GM21717 (cell line): ENCODE measurements around the gene WDR1.
A peak's percentile ranks its signal among the peaks of the same experiment; 100 is the strongest.

Experiments
- ATAC-seq: cut with Tn5 transposase; IDR thresholded peaks from one replicate; pipeline ENCODE4 v1.9.1; 2021; ENCODE audit warnings: mild to moderate bottlenecking, moderate library complexity; ENCODE audit not compliant: unreplicated experiment

The WDR1 gene, protein sequence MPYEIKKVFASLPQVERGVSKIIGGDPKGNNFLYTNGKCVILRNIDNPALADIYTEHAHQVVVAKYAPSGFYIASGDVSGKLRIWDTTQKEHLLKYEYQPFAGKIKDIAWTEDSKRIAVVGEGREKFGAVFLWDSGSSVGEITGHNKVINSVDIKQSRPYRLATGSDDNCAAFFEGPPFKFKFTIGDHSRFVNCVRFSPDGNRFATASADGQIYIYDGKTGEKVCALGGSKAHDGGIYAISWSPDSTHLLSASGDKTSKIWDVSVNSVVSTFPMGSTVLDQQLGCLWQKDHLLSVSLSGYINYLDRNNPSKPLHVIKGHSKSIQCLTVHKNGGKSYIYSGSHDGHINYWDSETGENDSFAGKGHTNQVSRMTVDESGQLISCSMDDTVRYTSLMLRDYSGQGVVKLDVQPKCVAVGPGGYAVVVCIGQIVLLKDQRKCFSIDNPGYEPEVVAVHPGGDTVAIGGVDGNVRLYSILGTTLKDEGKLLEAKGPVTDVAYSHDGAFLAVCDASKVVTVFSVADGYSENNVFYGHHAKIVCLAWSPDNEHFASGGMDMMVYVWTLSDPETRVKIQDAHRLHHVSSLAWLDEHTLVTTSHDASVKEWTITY

DNA sequence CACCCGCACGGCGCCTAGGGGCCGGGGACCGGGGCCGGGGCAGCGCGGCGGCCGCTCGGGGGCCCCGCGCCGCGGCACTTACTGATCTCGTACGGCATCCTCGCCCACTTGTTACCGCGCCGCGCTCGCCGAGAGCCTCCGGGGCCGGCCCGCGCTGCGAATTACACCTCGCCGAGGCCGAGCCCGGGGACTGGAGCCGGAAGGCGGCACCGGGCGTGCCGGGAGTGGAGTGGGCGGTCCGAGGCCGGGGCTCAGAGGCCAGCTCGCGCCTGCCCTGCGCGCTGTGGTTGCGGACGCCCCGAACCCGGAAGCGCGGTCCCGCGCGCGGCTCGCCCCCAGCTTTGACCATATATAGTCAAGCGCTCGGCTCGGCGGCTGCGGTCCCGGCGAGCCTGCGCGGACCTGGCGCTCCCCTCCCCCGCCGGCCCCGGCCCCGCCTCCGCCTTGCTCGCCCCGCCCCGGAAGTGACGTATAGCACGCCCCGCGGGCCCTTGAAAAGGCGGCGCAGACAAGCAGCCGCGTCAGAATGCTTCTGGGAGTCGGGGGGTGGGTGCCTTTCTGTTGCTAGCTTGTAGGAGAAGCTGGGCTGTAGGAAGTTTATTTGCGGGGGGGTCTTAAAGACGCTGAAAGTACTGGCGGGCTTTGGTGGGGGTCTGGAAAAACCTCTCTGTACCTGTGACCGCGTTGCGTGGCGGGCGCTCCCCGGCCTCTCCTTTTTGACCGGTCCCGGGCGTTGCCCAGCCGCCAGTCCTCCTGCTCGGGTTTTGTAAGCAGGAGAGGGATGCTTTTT is at the start of gene WDR1:
Gene WDR1 (minus strand): TSS at position 231 of the 790 bp plus-strand sequence. CDS start 133 bp downstream, at position 98.
- ATAC-seq, result peak; percentile 91

DNA sequence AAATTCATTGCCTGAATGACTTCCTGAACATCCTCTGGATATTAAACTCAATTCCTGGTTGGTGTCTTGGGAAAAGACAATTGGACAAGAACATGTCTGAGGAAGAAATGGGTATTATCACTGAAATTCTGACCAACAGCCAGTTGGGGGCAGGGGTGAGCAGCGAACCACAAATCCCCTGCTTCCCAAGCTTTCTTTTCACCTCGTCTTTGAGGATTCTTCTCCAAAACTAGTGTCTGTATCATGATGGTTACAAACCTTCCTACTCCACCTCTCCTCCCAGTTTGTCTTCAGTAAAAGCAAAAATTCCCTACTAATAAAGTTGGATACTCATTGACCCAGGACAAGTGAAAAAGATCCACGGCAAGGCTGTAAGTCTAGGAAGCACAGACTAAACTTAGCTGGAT is 48.3 kb upstream of the WDR1 start:
- ATAC-seq, result no peak

DNA sequence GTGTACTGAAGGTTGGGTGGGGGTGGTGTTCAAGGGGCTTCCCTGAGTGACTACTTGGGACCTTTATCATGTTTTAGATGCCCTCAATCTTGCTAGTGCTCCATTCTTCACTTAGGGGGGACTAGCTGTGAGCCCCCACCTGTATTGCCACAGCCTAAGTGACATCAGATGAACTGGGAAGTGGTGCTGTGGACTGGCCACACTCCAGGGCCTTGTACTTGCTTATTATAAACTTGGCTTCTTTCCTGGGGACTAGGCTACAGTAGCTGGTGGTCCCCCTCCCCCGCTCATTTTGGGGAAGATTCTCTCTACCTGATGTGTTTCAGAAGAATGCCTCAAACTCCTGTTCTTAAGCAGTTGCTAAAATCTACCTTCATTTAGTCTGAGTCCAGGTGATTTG is 46.7 kb upstream of the WDR1 start:
- no peak for ATAC-seq

DNA sequence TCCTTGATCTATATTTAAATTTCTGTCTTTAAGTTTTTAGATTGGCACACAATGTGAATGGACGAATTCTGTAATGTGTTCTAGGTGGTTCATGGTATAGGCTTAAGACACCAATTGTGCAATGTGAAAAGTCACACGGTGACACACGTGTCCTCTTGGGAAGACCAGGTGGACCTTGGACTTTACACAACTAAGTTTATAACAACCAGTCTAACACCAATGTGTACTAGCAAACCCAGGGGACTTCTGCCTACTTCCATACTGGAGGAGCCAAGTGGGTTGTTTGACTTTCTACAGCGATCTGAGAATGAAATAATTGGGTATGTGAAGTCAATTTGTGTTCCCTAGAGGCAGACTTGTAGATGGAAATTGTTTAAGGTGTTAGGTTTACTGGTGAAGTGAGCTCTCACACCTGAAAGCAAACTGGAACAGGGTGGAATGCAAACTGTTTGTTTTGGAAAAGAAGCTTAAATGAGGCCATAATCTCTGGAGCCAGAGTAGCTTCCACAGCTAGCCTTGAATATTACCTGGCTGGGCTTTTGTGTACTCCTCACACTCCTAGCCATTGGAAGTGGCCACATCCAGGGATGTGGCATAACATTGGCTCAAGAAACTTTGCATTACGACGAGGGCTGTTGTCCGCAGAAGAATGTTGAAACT is 45.9 kb upstream of the WDR1 start:
- no peak for ATAC-seq

DNA sequence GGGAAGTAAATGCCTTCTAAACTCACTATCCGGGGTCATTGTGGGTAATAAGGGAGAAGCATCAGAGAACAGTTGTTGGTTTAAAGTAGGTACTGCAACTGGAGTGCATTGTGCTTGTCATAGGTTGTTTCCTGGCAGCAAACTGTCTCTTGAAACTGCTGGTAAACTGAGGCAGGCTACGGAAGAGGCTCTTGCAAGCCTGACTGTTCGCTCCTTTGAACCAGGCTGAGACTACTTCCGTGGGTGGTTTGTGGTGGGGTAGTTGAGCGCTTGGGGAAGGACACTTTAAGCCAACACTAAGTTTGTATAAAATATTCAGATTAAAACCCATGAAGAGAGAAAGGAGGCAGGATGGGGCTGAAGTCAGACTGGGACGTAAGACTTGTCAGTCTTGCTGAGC is 45.2 kb upstream of the WDR1 start:
- no peak for ATAC-seq

DNA sequence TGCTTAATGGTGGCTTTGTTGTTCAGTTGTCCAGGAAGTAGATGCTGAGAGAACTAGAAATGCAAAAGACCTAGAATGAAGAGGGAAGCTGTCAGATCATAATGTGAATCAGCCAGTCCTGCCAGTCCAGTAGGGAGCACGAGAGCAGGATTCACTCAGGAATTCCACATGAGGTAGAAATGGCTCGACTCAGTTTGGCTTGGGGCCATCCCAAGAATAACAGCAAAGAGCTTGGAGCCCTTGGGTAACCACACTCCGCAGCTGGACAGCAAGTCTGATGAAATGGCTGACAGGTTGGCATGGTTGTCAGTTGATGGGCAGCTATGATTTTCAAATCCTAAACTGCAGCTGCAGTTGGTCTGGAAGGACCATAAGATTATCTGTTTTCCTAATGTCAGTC is 44.5 kb upstream of the WDR1 start:
- no peak for ATAC-seq

DNA sequence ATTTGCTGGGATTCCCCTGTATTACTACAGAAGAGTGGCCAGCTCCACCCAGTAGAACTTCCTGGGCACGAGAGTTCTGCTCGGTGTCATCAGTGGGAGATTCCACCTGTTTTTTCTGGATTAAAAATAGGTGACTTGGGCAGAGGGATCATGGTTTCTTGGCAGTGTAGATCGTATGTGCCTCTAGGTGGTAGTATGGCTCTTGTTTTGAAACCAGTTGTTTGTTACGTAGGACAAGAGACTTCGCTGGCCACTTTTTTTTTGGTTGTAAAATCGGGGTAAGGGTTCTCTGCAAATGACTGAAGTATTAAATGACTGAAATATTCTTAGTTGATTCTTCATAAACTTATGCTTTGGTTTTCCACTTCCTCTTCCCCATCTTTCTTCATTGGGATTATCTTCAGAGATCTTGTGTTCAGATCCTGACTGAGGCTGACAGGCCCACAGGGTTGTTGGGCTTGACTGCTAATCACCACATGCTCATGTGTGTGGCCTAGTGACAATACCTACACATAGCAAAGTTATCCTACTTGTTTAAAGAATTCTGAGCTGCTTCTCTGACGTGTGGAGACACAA is 43.8 kb upstream of the WDR1 start:
- no peak for ATAC-seq

DNA sequence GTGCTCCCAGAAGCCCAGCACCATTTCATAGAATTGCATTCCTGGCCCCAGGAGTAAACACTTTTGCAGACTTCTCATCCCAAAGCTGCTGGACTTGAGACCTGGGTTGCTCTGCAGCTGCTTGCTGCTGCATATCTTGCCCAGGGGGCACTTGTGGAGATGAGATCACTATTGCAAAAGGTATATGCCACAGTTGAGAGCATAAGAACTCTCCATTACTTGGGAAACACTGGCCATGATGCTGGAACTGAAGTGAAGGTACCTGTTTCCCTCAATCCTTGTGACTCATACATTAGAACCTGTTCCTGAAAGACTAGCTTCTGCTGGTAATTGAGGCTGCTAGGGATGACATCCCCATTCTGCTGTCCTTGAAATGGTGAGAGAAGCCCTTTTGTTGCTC is 43.1 kb upstream of the WDR1 start:
- ATAC-seq, result no peak

DNA sequence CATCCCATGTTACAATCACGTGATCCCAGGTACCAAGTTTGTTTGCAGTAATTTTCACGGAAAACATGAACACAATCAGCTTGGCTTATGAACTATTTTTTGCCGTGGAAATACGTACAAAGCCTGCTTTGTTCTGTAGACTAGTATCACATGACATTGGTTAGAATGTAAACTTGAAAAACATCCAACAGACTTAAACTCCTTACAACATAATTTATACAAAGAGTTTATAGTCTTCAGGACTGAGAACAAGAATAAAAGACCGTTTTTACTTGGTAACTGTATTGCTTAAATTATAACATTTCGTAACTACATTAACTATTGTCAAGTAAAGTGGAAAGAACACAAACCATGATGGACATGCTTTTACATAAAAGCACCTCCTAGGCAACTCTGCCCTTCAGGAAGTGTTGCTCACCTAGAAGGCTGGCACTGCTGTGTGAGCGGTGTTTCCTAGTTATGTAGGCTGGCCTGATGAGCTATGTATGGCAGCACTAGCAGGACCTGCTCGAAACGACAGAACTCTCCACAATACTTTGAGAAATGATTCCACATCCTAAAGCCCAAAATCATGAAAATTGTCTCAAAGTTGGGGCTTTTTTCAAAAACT is 41.8 kb upstream of the WDR1 start:
- ATAC-seq, result no peak

DNA sequence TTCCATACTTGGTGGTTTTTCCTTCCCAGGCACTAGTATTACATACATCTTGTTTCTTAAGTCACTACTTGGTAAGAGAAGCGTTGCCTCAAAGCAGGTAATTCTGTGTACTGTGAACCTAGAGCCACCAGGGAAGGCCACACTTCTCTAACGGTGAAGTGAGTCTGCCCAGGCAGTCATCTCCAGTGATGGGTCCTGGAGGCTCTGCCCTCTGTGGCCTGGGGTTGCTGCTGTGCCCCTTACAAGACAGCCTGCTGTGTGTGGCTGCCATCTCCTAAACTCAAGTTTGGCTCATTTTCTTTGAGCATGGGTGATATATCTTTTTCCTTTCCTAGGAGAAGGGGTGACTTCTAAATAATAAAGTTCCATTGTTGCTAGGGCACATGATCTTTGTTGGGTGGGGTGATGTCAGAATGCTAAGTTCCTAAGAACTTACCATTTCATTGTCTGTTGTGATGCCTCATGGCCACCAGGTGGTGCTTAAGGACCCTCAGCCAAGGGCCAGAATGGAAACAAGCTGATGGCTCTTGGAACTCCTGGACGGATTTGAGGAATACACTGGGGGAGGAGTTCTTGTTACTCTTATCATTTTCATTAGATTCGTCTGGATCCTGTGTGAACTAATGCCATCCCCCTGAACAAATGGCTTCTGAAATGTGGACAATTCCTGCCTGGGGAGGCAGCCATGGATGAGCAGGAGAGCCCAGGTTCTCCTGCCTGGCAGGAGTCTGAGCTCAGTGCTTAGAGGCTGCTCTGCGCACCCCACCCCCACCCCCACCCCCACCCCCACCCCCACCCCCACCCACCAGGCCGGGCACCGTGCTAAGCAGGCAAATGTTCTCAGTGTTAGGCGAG is 41.1 kb upstream of the WDR1 start:
- ATAC-seq, result peak; percentile 71

DNA sequence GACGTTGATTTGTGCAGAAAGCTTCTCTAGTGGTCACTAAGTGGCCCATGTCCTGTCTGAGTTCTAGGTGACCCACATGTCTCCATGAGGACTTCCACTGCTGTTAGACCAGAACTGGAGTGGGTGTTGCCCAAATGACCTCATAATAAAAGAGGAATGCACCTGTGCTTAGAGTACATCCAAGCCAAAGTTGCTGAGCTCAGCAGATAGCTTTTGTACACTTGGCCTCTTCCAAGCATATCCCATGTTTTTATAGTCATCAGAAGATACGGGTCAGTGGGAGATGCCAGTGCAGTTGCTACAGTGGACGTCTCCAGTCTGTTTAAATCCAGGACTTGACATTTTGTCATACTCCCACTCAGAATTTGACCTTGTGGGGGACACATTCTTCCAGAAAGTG is 37.6 kb upstream of the WDR1 start:
- ATAC-seq, result no peak

DNA sequence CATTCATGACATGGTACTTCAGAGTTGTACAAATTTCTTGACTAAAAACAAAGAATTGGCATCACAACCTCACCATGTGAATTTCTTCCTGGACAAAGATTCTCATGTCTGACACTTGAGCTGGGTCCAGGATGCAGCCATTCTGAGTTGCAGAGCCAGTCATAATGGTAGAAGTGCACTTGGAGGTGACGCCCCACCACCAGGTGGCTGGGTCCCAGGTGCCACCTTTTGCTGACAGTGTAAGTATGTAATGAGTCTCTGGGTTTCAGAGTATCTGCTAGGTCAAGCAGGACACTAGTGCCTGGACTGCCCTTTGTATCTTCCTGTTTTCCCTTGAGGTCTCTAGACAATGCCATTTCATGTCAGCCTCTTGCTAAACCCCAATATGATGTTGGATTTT is 36.6 kb upstream of the WDR1 start:
- no peak for ATAC-seq

DNA sequence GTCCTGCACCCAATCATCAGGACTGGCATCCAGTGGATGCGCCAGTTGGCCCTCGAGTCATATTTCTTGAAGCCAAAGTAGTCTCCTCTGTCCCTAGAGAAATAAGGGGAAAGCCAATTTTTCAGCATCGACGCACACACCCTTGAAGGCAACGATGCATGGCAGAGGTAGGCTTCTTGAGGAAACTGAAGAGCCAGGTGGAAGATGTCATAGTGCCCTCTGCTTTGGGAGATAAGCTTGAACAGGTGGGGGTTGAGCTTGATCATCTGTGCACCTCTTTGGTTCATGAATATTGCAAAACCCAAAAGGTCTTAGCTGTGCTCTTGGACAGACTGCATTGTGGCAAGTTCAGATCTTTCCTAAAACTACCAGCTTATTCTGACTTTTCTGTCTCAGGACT is 34.6 kb upstream of the WDR1 start:
- ATAC-seq, result peak; percentile 68

DNA sequence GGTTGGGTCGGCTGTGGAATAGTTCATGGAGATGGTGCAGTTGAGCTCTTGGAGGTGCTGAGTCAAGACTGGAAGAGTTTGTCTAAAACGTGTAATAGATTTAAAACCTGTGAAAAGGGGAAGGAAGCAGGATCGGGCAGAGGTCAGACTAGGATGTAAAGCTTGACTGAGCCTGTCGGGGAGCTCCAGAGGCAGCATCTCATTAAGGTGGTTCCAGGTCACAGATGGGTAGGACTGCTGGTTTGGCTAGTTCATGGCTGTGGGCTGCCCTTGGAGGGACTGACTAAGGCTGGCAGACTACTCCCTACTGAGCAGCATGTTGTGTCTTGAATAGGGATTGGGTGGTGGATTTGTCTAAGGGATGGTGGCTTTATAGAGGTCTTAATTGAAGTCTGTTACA is 28.4 kb upstream of the WDR1 start:
- no peak for ATAC-seq

DNA sequence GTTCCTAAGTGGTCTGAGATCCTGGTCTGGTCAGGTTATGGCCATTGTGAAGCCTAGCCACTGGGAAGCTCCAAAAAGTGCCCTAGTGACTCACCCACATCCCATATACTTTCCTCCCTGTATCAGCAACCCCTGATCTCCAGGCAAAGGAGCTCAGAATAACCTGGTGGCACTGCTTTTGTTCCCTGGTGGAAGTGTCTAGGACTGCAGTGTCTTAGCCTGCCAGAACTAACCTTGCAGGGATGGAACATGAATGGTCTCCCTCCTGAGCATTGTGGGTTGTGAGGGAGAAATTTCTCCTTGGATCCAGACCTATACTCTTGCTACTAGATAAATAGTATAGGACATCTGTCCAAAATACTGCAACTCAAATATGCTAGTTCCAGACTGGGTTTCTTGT is 27.9 kb upstream of the WDR1 start:
- ATAC-seq, result no peak

DNA sequence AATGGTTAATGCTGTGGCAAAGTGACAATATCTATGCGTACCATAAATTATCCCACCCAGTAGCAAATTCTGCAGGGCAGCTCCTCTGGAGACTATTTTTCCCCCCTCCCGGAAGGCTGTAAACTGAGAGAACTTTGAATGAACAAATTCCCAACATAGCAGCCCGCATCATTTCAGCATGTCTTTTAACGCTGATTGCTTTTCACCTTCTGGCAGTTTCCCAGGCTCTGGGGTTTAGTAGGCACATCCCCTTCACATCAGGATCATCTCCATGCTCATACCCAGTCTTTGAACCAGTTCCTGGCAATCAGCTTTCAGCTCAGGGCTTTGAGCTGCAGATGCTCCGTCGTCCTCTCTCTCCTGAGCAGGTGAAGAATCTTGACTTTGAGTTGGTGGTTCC is 26.6 kb upstream of the WDR1 start:
- ATAC-seq, result no peak

DNA sequence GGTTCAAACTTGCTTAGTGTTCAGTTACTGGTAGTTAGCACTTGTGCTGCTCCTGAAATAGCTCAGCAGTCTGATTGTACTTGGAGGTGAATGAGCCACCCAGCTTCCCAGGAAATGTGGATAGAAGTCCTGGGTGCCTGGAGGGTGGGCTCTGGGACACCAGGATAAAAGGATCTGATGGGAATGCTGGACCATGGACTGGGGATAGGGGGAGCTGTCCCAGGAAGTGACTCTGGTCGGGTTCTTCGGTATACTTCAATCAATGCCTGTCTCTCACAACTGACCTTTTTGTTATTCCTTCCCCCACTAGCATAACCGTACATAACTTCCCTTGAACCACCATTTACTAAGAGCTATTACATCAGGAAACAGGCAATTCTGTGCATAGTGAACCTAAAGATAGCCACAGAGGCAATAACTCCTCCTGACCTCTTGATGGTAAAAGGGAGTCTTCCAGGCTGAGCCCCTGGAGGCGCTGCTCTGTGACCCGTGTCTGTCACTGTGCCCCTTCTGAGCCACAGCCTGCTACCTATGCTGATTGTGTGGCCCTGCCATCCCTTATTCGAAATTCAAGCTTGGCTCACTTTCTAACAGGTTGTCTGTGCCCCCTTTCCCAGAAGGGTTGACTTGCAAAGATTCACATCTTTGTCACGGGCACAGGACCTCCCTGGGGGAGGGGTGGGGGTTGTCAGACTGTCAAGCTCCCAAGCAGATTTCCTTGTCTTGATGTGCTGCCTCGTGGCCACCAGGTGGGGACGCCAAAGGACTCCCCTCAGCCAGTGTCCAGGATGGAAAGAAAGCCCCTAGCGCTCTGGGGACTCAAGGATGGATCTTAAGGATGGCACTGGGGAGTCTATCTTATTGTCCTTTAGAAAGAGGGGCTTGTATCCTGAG is 24.5 kb upstream of the WDR1 start:
- no peak for ATAC-seq

DNA sequence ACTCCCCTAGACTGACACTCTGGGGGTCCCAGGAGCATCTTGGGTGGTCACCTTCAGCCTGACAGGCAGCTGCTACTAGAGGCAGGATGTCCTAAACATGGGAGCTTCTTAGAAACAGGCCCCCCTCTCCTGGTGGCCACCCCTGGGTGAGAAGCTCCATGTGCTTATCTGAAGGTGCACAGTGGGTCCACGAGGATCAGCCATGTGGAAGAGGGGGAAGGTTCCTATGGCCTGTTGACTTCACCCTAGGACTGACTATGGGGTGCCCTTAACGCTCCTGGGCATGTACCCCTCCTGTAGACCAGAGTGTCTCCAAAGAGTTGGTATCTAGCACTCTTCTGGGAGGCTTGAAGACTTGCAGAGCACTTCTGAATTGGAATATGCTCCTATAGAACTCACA is 22.9 kb upstream of the WDR1 start:
- no peak for ATAC-seq

DNA sequence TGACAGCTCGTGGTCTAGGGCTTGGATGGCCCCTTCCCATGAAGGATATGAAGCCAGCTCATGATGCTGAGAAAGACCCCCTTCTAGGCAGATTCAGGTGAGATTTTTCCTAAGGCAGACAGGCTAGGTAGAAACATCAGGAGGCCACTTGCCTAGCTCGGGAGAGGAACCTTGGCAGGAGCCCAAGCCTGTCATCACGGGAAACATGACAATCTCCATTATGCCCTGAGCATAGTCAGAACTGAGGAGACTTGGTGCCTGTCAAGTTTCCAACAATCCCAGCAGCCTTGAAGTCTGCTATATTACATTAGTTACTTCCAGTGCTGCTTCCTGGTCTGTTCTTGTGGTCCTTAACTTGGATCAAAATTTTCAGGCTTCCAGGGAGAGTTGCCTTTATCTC is 18.7 kb upstream of the WDR1 start:
- ATAC-seq, result no peak
